Measurements from ENCODE around the gene SCAPER. TPM values are rescaled to one million over a fixed set of nuclear protein-coding genes. Genes with fewer than 3 reads are reported as not detected.

SCAPER gene
- total and polyA plus RNA-seq, 10 of the 15 experiments (the other 5 are each of a cell fraction or from before 2014, with no cell fraction given), result 1.0 to 7.7 (median 3.9) TPM

DNA sequence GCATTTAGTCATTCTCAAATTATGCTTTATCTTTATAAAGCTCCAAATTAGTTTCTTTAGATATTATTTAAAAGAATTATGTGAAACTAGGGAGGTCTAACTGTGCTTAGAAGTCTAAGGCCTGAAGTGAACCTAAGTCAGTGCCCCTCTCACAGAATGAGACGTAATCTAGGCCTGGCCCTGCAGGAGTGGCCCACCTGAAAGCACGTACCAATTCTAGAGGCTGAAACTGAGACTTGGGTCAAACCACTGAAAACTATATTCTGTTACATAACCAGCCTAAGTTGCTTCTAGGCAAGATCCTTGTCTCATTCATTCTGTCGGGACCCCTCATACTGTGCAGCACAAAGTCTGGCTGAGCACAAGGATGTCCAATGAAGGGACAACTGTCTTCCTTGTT, 424.9 kb downstream of the SCAPER start:
- ChIA-PET RAD21 (ENCODE audit: unreplicated experiment) (no interaction called here), POLR2A (no interaction called here), CTCF (no interaction called here), SMC1A (ENCODE audit: uncharacterized antibody, unreplicated experiment) (no interaction called here)
- intact Hi-C loops (cut with micrococcal nuclease; ENCODE audit: unreplicated experiment) (no loop called here), in situ Hi-C loops (cut with MboI) (no loop called here)
- Histone ChIP-seq H4K20me1 (ENCODE audit: control insufficient read depth, insufficient read depth) (no peaks in the 10 kb centered on the region), H3K36me3 (ENCODE audit: control insufficient read depth in 2 of 2, insufficient read depth in 2 of 2, low read length in 1 of 2) (no peaks in the 10 kb centered on the region), H3K4me2 (ENCODE audit: control insufficient read depth, insufficient read depth) (no peak overlapping the region), H3K4me1 (ENCODE audit: control insufficient read depth, insufficient read depth, low read length) (peaks cover 3% of the 10 kb centered on the region), H3K79me2 (ENCODE audit: control insufficient read depth, insufficient read depth, low read length) (no peaks in the 10 kb centered on the region), H3K27ac (ENCODE audit: control insufficient read depth, insufficient read depth) (no peak overlapping the region), H3K9ac (ENCODE audit: control insufficient read depth, insufficient read depth, low read length) (no peak overlapping the region), H3K4me3 (no peak overlapping the region), H3K27me3 (replicated peaks in 1 of 2; ENCODE audit: control insufficient read depth in 2 of 2, insufficient read depth in 2 of 2, low read length in 1 of 2) (no peaks in the 10 kb centered on the region), H2AFZ (ENCODE audit: control insufficient read depth, low read depth, low read length) (no peak overlapping the region), H3K9me3 (replicated peaks; ENCODE audit: control insufficient read depth, insufficient read depth, low read length) (no peaks in the 10 kb centered on the region)
- ATAC-seq, result no peak
- no peak for DNase-seq (ENCODE audit: low read depth, low spot score)
- no TSS peak for BruUV-seq (replicated peaks)
- TF ChIP-seq RUNX3 (IDR thresholded peaks at IDR 0.05; ENCODE audit: low read length) (peak; percentile 42), MYC (IDR thresholded peaks at IDR 0.05; ENCODE audit: insufficient read depth, insufficient read length, insufficient replicate concordance, low read length, severe bottlenecking) (no peak), SMAD1 (IDR thresholded peaks at IDR 0.05; ENCODE audit: low read depth, partially characterized antibody) (no peak), ATF2 (IDR thresholded peaks at IDR 0.05; ENCODE audit: low read length) (no peak), ZBTB11 (CRISPR knock-in tag; IDR thresholded peaks at IDR 0.05) (no peak)
- TF ChIP-seq, protein P1, sequence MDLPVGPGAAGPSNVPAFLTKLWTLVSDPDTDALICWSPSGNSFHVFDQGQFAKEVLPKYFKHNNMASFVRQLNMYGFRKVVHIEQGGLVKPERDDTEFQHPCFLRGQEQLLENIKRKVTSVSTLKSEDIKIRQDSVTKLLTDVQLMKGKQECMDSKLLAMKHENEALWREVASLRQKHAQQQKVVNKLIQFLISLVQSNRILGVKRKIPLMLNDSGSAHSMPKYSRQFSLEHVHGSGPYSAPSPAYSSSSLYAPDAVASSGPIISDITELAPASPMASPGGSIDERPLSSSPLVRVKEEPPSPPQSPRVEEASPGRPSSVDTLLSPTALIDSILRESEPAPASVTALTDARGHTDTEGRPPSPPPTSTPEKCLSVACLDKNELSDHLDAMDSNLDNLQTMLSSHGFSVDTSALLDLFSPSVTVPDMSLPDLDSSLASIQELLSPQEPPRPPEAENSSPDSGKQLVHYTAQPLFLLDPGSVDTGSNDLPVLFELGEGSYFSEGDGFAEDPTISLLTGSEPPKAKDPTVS (IDR thresholded peaks at IDR 0.05; ENCODE audit: low read depth, low read length), result no peak
- TF ChIP-seq, protein P2, sequence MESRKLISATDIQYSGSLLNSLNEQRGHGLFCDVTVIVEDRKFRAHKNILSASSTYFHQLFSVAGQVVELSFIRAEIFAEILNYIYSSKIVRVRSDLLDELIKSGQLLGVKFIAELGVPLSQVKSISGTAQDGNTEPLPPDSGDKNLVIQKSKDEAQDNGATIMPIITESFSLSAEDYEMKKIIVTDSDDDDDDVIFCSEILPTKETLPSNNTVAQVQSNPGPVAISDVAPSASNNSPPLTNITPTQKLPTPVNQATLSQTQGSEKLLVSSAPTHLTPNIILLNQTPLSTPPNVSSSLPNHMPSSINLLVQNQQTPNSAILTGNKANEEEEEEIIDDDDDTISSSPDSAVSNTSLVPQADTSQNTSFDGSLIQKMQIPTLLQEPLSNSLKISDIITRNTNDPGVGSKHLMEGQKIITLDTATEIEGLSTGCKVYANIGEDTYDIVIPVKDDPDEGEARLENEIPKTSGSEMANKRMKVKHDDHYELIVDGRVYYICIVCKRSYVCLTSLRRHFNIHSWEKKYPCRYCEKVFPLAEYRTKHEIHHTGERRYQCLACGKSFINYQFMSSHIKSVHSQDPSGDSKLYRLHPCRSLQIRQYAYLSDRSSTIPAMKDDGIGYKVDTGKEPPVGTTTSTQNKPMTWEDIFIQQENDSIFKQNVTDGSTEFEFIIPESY (IDR thresholded peaks at IDR 0.05), result no peak
- WGBS (ENCODE audit: insufficient coverage, insufficient replicate concordance, low lambda C conversion rate, missing lambda C conversion rate), result 75% methylated on average over 3 of the region's 3 CpGs
- FAIRE-seq, result no peak

Data from GM12878 (cell line).